GM18858 (cell line): Measurements from ENCODE around the gene PRKCA.
A peak's percentile ranks its signal among the peaks of the same experiment; 100 is the strongest.
"Not testable (repeated sequence)": the region's sequence is repeated elsewhere in the genome, so short reads cannot be mapped to it uniquely, and the experiment has no call there.

Source experiments
- ATAC-seq: cut with Tn5 transposase; IDR thresholded peaks from one replicate; pipeline ENCODE4 v1.9.1; 2021; ENCODE audit not compliant: unreplicated experiment

Gene PRKCA

DNA sequence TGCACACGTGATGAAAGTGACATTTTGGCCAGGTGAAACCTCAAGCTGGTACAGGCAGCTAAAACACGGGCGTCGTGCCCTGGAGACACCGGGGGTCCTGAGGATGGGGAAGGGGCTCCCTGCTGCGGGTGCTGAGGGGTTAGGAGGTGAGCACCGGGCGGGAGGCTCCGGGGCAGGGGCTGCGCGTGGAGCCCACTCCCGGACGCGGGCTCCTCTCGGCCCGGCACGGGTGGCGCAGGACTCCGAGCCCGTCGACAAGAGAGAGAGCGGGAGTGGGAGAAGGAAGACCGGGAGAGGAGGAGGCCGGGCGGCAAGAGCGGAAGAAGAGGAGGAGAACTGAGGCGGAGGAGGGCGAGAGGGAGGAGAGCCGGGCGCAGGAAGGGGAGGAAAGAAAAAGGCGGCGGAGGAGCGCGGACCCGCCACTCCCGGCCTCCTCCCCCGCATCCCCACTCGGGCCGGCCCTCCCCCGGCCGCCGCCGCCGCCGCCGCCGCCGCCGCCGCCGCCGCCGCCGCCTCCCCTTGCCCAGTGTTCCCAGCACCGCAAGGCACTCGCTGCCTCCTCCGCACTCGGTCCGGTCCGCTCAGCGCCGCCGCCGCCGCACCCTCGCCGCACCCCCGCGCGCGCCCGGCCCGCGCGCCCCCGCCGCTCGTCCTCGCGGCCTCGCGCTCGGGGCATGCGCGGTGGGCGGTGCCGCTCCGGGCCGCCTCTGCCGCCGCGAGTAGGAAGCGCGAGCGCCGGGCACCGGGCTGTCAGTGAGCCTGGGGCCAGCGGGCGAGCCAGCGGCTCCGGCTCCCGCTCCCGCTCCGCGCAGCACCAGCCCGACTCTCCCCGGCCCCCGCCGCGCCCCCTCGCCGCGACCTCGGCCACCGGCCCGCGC is at the start of gene PRKCA:
TSS of gene PRKCA (plus strand) at position 750 of the 878 bp plus-strand sequence.
- ATAC-seq, result peak; percentile 46

DNA sequence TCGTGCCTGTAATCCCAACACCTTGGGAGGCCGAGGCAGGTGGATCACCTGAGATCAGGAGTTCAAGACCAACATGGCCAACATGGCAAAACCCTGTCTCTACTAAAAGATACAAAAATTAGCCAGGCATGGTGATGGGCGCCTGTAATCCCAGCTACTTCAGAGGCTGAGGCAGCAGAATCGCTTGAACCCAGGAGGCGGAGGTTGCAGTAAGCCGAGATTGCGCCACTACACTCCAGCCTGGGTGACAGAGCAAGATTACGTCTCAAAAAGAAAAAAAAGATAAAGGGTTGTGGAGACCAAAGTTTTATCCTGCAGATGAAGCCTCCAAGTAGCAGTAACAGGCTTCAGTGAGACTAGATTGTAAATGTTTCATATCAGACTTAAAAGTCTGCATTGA is 49.0 kb upstream of the PRKCA start:
- not testable (repeated sequence) for ATAC-seq

DNA sequence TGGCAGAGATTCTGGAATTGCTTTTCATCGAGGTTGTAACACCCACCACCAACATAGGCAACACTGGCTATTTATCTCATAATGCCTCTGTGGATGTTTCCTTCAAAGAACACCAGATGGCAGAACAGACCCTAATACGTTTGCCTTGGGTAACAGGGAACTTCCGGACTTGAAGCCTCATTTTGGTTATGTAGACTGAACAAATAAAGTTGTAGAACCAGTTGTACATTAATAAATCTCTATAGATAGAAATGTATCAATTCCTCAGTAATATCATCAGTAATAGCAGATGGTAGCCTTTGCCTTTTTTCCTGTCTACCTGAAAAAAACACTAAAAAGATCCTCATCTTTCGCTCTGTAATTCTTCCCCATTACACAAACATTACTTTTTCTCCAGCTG is 47.3 kb upstream of the PRKCA start:
- no peak for ATAC-seq

GRCh38 chr17:66255527-66255971 is 46.9 kb upstream of the PRKCA start:
- no peak for ATAC-seq

GRCh38 chr17:66260275-66260674 is 42.1 kb upstream of the PRKCA start:
- ATAC-seq, result no peak

DNA sequence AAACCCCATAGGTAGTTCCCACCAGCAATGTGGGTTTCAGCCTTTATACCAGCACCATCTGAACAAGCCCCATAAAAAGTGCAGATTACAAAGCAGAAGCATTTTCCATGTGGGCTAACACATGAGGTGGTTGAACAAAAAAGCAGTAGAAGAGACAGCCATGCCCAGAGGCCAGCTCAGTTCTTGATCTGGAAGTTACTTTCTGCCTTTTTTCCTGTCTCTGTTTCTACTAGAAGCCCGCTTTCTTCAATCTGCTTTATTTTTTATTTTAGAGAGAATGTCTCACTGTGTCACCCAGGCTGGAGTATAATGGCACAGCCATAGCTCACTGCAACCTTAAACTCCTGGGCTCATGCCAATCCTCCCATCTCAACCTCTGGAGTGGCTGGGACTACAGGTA is 41.7 kb upstream of the PRKCA start:
- no peak for ATAC-seq

DNA sequence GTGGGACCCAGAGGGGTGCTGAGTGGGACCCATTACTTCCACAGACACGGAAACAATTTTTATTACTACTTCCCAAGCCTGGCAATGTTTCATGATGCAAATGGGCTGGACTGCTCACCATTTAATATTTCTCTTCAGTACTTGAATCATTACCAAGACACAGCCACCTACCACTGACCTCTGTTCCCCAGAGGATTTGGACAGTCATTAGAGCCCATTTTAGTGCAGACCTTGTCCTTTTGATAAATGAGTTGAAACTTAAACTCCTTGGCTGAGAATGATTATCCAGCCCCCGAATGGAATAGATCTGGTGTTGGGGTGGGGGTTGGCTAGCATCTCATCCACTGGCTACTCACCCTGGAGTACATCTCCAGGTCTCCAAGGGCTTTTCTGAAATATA is 39.6 kb upstream of the PRKCA start:
- ATAC-seq, result no peak

GRCh38 chr17:66264696-66265095 is 37.7 kb upstream of the PRKCA start:
- no peak for ATAC-seq

- ATAC-seq, result no peak
Measured at GRCh38 chr17:66268247-66268927, 34.0 kb upstream of the PRKCA start.

DNA sequence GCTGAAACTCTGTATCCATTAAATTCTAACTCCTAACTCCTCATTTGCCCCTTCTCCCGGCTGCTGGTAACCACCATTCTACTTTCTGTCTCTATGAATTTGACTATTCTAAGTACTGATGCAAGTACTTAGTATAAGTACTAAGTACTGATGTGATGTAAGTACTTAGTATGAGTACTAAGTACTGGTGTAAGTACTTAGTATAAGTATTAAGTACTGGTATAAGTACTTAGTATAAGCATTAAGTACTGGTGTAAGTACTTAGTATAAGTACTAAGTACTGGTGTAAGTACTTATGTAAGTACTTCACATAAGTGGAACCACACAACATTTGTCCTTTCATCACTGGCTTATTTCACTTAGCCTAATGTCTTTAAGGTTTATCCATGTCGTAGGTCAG is 32.3 kb upstream of the PRKCA start:
- no peak for ATAC-seq

GRCh38 chr17:66271512-66271911 is 30.9 kb upstream of the PRKCA start:
- no peak for ATAC-seq

GRCh38 chr17:66272811-66273585 is 29.4 kb upstream of the PRKCA start:
- ATAC-seq, result no peak

GRCh38 chr17:66273586-66273848 is 28.9 kb upstream of the PRKCA start:
- no peak for ATAC-seq

DNA sequence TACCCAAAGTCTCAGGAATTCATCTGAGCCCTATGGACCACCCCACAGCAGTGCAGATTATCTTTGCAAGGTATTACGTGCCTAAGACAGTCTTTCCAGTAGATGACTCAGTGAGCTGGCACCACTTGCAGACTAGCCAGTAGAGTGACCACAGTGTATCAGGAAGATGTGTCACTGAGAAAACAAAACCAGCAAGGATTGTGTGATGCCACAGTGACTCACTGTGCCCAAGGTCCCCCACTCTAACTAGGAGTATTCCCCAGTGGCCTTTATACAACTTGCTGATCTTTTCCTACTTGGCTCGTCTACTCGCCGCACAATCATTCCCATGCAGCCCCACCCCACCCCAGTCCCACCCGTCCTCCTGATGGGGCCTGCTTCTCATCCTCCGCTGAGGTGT is 26.8 kb upstream of the PRKCA start:
- no peak for ATAC-seq

DNA sequence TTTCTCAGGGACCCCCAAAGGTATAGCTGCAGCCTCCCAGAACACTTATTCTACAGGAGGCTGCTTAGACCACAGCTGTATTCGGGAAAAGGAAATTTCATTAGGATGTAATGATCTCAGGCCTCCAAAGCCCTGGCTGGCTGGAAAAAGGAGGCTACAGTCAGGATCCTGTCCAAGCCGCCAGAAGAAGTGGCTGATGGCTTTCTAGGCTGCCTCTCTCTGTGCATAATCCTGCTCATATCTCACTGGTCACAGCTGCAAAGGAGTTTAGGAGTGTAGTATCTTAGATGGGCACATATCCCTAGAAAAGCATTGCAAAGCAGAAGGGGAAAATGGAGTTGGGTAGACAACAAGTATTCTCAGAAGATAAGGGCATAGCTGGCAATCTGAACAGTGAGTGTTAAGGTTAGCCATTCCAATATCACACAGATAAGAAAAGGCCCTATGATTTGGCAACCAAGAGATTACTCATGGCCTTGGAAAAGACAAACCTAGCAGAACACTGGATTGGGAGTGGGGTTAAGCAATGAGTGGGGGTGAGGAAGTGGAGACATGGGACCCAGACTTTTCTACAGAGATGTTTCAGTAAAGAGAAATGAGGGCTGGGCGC is 26.0 kb upstream of the PRKCA start:
- no peak for ATAC-seq

DNA sequence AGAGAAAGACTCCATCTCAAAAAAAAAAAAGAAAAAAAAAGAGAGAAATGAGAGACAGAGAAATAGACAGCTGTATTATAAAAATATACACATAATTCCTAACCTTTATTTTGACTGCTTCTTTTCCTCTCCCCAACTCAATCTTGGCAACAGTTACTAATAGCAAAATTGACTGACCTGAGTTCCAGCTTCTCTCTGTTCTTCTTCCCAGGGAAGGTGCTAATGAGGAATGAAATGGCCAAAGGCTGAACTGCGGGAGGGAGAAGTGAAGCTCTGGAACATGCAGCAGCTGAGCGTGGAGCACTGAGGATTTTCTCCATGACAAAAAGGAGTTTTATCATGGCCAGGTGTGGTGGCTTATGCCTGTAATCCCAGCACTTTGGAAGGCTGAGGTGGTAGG is 25.2 kb upstream of the PRKCA start:
- no peak for ATAC-seq

DNA sequence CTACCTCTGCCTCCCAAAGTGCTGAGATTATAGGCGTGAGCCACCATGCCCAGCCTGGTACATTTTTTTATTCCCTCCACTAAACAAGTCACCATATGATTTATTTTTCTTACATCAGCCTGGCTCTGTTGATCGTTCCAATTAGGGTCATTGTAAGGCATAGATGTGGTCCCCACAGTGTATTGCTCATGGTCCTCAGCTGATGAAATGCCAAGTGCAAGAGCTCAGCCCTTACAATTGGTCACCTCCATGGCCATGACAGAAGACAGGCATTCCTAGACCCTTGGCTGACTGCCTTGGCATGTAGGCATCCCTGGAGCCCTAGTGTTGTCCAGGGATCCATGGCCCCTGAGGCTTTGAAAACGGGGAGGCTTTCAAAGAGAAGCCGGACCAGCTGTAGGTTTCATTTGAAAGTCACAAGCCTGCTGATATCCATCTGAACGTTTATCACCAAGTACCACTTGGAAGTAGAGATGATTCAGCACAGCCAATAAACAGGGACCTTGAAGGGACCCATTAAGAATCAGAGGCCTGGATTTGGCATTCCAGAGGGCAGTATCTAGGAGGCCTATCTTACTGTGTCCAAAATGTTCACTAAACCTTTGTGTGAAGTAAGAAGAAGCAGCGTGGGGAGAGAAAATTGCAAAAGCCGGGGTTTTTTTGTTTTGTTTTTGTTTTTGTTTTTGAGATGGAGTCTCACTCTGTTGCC is 20.6 kb upstream of the PRKCA start:
- no peak for ATAC-seq

DNA sequence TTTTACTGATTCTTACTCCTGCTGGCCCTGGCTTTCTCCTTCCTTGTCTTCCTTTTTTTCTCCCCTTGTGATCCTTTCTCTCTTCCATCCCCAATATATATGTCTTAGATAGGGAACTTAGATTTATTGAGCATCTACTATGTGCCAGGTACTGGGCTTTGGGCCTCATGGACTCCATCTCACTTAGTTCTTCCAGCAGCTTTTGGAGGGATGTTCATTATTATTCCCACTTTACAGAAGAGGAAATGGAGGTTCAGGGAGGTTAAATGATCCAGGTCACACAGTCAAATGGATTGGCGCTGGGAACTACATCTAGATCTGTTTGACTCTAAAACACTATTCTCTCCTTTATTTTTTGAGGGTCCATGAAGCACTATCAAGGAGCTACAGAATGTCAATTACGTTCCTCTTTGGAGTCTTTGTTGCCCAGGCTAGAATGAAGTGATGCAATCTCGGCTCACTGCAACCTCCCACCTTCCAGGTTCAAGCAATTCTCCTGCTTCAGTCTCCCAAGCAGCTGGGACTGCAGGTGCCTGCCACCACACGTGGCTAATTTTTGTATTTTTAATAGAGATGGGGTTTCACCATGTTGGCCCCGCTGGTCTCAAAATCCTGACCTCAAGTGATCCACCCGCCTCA is 19.0 kb upstream of the PRKCA start:
- ATAC-seq, result no peak

DNA sequence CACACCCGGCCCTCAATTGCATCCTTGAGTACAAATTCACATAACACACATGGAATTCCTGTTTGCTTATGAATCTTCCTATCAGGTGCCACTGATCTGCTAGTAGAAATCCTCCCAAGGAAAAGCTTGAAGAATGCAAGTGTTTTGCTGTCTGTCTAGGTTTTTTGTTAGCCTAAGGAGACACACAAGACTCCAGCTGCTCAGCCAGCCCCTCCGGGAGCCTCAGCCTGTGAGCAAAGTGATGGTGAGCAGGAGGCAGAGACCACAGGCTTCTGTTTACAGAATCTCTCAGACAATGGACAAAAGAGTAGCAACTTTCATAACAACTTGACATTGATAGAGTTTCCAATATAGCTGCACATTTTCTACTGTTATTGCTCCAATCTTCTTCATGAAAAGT is 18.4 kb upstream of the PRKCA start:
- no peak for ATAC-seq

- ATAC-seq, result no peak
Measured at GRCh38 chr17:66285149-66285548, 17.3 kb upstream of the PRKCA start.
